ENCODE results near the gene VAMP4. TPM values are rescaled to one million over a fixed set of nuclear protein-coding genes. Genes with fewer than 3 reads are reported as not detected.

The VAMP4 gene
- polyA plus RNA-seq, 1 of the 3 experiments (the other 2 are of a cell fraction), result 2.5 TPM

DNA sequence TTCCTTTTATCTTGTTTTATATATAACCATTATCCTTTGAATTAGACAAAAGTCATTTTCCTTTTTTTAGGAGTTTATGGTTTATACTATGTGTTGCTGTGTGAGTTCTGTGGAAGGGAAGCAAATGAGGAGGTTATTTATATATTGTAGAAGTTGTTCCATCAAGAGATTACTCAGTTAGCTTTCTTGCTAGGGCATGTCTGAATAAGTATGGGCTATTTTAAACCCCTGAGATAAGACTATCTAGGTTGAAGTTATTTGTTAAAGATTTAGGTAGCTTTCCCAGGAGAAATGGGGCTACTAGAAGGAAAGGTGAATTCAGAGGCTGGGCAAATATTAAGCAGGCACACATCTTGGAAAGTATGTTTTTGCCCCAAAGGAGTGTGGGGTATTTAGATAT lies 16.1 kb upstream of the VAMP4 start:
- TF ChIP-seq EP300 (IDR thresholded peaks at IDR 0.05; ENCODE audit: borderline replicate concordance in 1 of 2, low read depth in 1 of 2, low read length in 1 of 2) (no peak), USF2 (IDR thresholded peaks at IDR 0.05; ENCODE audit: borderline replicate concordance, low read depth, low read length) (no peak), GATA2 (CRISPR knock-in tag; IDR thresholded peaks at IDR 0.05) (no peak), SIN3A (IDR thresholded peaks at IDR 0.05; ENCODE audit: borderline replicate concordance, low read depth, low read length) (no peak), USF1 (IDR thresholded peaks at IDR 0.05; ENCODE audit: borderline replicate concordance, low read depth) (no peak), FOSL2 (IDR thresholded peaks at IDR 0.05; ENCODE audit: borderline replicate concordance, low read depth) (no peak), RAD21 (IDR thresholded peaks at IDR 0.05; ENCODE audit: low read length) (no peak), REST (IDR thresholded peaks at IDR 0.05; ENCODE audit: low read depth, low read length) (no peak)
- H2AFZ ChIP-seq (ENCODE audit: low read depth), result no peak overlapping the region
- H3K9me3 ChIP-seq, result no peaks in the 10 kb centered on the region
- no peaks in the 10 kb centered on the region for H3K79me2 ChIP-seq (ENCODE audit: insufficient read depth)
- H3K36me3 ChIP-seq (replicated peaks in 1 of 2; ENCODE audit: control insufficient read depth in 1 of 2, insufficient read depth in 2 of 2, low read length in 1 of 2), result no peaks in the 10 kb centered on the region
- H3K4me2 ChIP-seq, result no peak overlapping the region
- no peaks in the 10 kb centered on the region; the same call in 1 of the 2 replicates for H3K27me3 ChIP-seq (ENCODE audit: insufficient read depth)
- H3K9me2 ChIP-seq, result no peaks in the 10 kb centered on the region
- H3K4me3 ChIP-seq (ENCODE audit: low read depth in 2 of 2, low read length in 1 of 2), result no peak overlapping the region
- H3F3A ChIP-seq (replicated peaks; ENCODE audit: insufficient read depth), result no peaks in the 10 kb centered on the region
- H3K27ac ChIP-seq (ENCODE audit: low read depth in 2 of 2, low read length in 1 of 2), result no peak overlapping the region
- no peak for DNase-seq
- no peaks in the 10 kb centered on the region for H4K20me1 ChIP-seq (ENCODE audit: insufficient read depth)
- ChIA-PET CTCF (interaction anchor here (1.2 to 1.3 kb wide), 2 partner anchors 15 to 113 kb away, joined by 3 read pairs; no protein-coding TSS in a partner anchor), POLR2A (no interaction called here)
- H3K9ac ChIP-seq, result no peak overlapping the region
- peaks cover 0 to 7% of the 10 kb centered on the region in 2 experiments; a peak in 2 of 4 replicates for H3K4me1 ChIP-seq (ENCODE audit: control insufficient read depth in 1 of 2, insufficient read depth in 2 of 2, low read depth in 1 of 2, low read length in 1 of 2)

GRCh38 chr1:171756856-171757255 lies 15.0 kb upstream of the VAMP4 start:
- H3F3A ChIP-seq (replicated peaks; ENCODE audit: insufficient read depth), result no peaks in the 10 kb centered on the region
- H2AFZ ChIP-seq (ENCODE audit: low read depth), result no peak overlapping the region
- no peaks in the 10 kb centered on the region for H4K20me1 ChIP-seq (ENCODE audit: insufficient read depth)
- TF ChIP-seq TCF12 (IDR thresholded peaks at IDR 0.05) (no peak), MEF2A (IDR thresholded peaks at IDR 0.05; ENCODE audit: borderline replicate concordance, low read depth) (no peak), MXI1 (IDR thresholded peaks at IDR 0.05; ENCODE audit: low read depth, low read length) (no peak), MAX (IDR thresholded peaks at IDR 0.05; ENCODE audit: low read depth) (no peak), ZBTB33 (IDR thresholded peaks at IDR 0.05; ENCODE audit: borderline replicate concordance, low read depth) (no peak), EP300 (IDR thresholded peaks at IDR 0.05; ENCODE audit: borderline replicate concordance in 1 of 2, low read depth in 1 of 2, low read length in 1 of 2) (no peak), TAF1 (IDR thresholded peaks at IDR 0.05; ENCODE audit: borderline replicate concordance, low read depth, low read length) (no peak), FOXJ3 (CRISPR knock-in tag; IDR thresholded peaks at IDR 0.05) (no peak), GABPA (IDR thresholded peaks at IDR 0.05; ENCODE audit: low read depth) (no peak)
- TF ChIP-seq, protein P1, sequence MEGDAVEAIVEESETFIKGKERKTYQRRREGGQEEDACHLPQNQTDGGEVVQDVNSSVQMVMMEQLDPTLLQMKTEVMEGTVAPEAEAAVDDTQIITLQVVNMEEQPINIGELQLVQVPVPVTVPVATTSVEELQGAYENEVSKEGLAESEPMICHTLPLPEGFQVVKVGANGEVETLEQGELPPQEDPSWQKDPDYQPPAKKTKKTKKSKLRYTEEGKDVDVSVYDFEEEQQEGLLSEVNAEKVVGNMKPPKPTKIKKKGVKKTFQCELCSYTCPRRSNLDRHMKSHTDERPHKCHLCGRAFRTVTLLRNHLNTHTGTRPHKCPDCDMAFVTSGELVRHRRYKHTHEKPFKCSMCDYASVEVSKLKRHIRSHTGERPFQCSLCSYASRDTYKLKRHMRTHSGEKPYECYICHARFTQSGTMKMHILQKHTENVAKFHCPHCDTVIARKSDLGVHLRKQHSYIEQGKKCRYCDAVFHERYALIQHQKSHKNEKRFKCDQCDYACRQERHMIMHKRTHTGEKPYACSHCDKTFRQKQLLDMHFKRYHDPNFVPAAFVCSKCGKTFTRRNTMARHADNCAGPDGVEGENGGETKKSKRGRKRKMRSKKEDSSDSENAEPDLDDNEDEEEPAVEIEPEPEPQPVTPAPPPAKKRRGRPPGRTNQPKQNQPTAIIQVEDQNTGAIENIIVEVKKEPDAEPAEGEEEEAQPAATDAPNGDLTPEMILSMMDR (IDR thresholded peaks at IDR 0.05), result no peak
- H3K27ac ChIP-seq (ENCODE audit: low read depth in 2 of 2, low read length in 1 of 2), result no peak overlapping the region
- peaks cover 0 to 7% of the 10 kb centered on the region in 2 experiments; a peak in 2 of 4 replicates for H3K4me1 ChIP-seq (ENCODE audit: control insufficient read depth in 1 of 2, insufficient read depth in 2 of 2, low read depth in 1 of 2, low read length in 1 of 2)
- POLR2A ChIA-PET, result no interaction called here
- no peaks in the 10 kb centered on the region for H3K36me3 ChIP-seq (replicated peaks in 1 of 2; ENCODE audit: control insufficient read depth in 1 of 2, insufficient read depth in 2 of 2, low read length in 1 of 2)
- no peaks in the 10 kb centered on the region; the same call in 1 of the 2 replicates for H3K27me3 ChIP-seq (ENCODE audit: insufficient read depth)
- no peaks in the 10 kb centered on the region for H3K79me2 ChIP-seq (ENCODE audit: insufficient read depth)
- no peak overlapping the region for H3K4me2 ChIP-seq
- H3K9me2 ChIP-seq, result no peaks in the 10 kb centered on the region
- WGBS (ENCODE audit: low lambda C conversion rate), result 14% methylated on average over 4 of the region's 4 CpGs
- H3K9ac ChIP-seq, result no peak overlapping the region
- DNase-seq, result no peak
- H3K4me3 ChIP-seq (ENCODE audit: low read depth in 2 of 2, low read length in 1 of 2), result no peak overlapping the region
- H3K9me3 ChIP-seq, result no peaks in the 10 kb centered on the region
- CTCF ChIA-PET, result interaction anchor here (1.1 kb wide), 1 partner anchor 14 kb away, joined by 3 read pairs; no protein-coding TSS in a partner anchor
